EH (cell line): Measurements from ENCODE around the gene SLC9A5.
A peak's percentile ranks its signal among the peaks of the same experiment; 100 is the strongest.

Experiments used
- DNase-seq: peaks from one replicate; pipeline ENCODE4 v3.0.0-alpha.2; 2015; ENCODE audit warnings: low read depth

The SLC9A5 gene

DNA sequence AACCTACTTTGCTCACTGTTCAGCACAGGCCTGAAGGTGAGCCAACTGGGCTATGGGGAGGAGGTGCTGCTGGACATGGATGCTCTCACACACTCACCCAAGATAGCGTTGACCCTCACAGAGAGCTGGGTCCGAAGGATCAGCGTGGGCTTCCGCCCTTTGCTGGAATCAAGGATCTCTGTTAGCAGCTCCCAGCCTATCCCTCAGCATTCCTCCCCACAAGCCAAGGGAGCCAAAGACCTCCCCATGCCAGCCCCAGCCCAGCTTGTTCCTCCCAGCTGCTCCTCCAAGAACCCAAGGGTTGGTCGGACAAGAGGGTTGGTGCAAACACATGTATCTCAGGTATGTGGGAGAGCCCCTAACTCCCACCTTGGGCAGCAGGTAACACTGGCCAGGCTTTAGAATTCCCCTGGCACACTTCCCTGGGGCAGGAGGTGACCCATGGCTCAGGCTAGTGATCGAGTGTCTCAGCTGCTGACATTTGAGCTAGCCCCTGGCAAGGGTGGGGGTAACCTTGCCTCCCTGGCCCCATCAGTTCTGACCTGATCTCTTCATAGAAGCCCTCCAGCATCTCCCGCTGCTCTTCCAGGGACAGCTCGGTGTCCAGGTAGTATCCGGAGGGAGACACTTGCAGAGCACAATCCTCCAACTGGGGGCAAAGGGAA, 9.8 kb upstream of the SLC9A5 start:
- no peak for DNase-seq

GRCh38 chr16:67240506-67240905, 8.3 kb upstream of the SLC9A5 start:
- DNase-seq: peak; percentile 74

DNA sequence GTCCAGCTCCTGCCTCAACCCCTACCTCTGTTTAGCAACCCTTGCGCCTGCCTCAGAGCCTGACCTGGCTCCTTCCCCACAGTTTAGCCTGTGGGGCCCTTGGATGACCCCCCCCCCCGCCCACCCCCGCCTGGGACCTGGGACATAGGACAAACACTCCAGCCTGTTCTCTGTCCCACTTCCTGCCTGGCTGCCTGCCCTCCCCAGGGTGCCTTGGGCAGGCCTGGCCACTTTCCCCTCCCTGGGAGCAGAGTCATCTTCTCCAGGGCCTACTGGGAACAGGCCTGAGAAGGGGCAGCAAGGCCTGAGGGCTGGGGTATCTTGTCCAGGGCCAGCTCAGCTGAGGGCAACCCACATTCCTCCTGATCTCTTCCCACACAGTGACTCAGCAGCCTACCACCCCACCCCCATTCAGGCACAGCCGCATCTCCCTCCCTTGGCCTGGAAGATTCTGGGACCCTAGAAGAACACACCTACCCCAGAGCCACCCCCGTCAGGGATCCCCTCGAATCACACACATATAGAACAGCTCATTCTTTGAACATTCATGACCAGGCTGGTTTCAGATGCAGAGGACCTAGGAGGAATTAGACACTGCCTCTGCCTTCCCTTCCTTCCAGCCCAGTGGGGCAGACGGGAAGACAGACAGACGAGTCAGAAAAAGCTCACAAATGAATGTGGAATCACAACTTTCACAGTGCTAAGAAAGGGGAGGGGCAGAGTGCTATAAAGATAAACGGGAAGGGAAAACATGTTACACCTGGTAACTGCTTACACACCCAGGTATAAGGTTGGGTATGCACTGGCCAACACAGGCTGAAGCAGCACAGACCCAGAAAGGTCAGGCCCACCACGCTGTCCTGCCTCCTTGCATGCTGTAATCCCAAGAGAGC, 7.5 kb upstream of the SLC9A5 start:
- DNase-seq: peak; percentile 98

DNA sequence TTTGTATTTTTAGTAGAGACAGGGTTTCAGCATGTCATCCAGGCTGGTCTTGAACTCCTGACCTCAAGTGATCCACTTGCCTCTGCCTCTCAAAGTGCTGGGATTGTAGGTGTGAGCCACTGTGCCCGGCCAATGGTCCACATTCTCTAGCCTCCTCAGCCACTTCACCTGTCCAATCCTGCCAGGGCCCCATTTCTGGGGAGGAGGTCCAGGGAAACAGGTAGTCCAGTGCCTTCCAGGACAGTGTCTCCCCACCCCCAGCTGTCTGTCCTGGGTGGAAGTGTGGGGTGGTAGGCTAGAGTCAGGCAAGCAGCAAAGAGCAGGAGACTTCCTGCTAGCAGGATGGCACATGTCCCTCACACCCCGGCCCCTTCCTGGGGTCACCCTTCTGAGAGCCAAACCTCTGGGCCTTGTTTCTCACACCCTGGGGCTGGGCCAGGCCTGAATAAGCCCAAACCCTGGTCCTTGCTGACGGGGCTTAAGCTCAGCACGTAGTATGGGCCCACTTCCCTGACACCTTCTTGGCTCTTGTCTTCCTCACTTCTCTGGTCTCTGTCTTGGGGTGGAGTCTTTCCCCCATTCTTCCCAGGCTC, 6.5 kb upstream of the SLC9A5 start:
- DNase-seq: no peak

- peak; percentile 27 for DNase-seq
Measured at GRCh38 chr16:67243481-67243880, 5.3 kb upstream of the SLC9A5 start.

DNA sequence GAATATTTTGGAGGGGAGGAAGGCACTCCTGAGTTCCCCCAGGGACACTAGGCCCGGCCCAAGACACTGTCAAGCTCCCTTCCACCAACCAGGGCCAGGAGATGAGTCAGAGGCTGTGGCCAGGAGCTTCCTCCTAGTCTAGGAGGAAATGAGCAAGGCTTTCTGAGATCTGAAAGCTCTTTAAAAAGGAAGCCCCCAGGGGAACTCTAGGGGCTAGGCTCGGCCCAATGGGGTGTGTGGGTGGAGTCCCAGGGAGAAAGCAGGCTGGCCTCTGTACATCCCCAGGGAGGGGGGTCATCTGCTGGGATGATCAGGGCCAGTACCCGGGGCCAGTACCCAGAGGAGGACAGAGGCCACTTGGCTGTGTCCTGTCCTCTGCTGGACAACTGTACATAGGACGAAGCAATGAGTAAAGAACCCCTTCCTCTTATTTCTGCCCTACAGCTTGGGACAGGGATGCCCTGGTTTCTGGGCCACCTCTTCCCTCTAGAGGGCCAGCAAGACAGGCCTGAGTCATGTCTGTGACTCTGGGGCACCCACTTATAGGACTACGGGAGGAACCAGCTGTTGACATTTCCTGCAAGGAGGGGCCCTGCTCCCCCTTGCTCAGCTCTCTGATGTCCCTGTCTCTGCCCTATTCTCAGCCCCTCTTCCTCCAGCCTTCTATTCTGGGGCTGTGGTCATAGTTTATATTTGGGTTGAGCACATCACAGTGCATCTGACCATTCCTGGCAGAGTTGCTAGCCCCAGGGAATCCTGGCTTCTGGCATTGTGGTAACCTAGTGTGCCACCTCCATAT, 4.2 kb upstream of the SLC9A5 start:
- DNase-seq: peak; percentile 97

- no peak for DNase-seq
Measured at GRCh38 chr16:67245186-67245585, 3.6 kb upstream of the SLC9A5 start.

DNA sequence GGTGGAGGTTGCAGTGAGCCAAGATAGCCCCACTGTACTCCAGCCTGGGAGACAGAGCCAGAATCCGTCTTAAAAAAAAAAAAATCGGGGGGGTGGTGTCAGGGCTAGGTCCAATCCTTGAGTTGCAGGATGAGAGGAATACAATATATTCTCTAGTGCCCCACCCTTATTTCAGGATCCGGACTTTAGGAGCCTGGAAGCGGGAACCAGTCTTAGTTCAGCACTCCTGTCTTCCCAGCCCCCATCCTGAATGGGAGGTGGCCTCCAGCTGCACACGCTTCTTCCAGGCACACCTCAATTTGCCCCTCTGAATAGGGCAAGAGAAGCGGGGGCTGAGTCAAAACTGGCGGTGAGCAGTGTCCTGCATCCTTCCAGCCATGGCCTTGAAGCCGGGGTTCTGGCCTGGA, 3.1 kb upstream of the SLC9A5 start:
- DNase-seq: no peak

DNA sequence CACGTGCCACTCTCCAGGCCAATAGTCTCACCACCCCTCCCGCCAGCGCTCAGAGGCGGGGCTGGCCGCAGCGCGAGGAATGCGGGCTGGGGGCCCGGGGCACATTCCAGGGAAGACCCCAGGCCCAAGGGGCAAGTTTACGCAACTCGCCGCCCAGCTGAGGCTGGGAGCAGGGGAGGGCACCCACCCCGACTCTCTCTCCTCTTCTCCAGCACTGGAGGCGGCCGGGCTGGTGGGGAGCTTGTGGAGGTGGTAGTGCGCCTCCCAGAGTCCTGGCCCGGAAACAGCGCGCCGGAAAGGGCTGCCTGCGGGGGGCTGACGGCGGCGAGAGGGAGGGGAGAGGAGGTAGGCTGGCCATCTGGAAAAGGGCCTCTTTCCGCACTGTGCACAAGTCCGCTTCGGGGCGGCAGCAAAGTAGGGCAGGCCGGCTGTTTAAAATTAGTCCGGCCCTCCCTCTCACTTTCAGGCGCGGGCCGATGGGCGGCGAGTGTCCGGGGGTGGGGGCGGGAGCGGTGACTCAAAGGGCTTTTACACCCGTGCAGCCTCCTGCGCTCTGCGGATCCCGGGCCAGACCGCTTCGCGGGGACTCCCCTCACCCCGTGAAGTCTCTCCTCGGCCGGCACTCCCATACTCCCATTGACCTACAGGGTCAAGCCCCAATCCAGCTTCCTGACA, 2.6 kb upstream of the SLC9A5 start:
- peak; percentile 93 for DNase-seq

GRCh38 chr16:67246756-67247191, 2.0 kb upstream of the SLC9A5 start:
- DNase-seq: no peak

- DNase-seq: peak; percentile 96
Measured at GRCh38 chr16:67247192-67248072, 1.3 kb upstream of the SLC9A5 start, which contains the start of gene FHOD1. Gene FHOD1 (minus strand): TSS chr16:67247481. CDS start chr16:67247410, 71 bp downstream.

GRCh38 chr16:67248073-67248400, 742 bp upstream of the SLC9A5 start:
- no peak for DNase-seq

DNA sequence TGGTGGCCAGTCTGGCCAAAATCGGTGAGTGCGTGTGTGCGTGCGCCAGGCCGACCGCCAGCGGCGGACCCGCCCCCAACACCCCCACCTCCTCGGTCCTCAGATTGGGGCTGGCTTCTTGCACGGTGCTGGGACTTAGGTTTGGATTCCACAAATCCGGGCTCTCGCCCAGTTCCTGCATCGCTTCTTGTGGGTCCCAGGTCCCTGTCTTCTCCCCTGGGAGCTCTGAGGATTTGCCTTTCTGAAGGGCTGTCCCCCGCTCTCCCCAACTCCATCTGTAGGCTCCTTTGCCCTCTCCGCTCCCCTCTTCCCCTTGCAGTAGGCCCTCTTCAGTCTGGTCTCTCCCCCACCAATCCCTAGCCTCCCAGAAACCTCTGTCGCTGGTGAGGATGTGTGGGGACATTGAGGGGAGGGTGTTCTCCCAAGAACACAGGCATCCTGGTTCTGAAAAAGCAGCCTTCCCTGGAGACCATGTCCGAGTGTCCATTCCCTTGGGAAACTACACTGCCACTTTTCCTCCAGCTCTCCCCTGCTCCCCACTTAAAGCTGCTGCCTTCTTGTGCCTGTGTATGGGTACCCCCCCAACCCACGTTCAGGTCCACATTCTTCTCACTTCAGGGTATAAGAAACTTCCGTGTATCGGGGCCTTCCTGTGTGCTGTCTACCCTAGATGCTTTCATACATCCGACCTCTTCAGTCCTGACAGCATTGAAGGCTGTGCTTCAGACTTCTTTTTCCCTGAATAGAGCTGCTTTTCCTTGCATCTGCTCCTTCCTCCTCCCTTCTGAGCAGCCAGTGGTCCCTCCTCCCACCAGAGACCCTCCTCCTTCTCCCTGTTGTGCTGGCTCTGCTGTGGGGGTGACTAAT, 632 bp downstream of the SLC9A5 start:
- peak; percentile 29 for DNase-seq

DNA sequence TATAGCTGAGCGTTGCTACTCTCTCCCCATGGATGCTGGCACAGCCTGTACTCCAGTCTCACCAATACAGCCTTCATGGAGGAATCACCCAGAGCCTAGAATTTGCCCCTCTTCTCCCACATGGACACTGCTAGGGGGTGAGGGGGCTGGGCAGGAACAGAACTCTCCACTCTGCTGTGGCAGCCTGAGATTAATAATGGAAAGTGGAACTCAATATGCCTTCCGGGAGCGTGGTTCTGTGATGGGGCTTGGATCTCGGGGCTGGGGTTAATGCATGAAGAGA, 1.2 kb downstream of the SLC9A5 start:
- DNase-seq: no peak

- DNase-seq: no peak
Measured at GRCh38 chr16:67252609-67253497, 4.1 kb downstream of the SLC9A5 start.

- no peak for DNase-seq
Measured at GRCh38 chr16:67254801-67255552, 6.2 kb downstream of the SLC9A5 start.

DNA sequence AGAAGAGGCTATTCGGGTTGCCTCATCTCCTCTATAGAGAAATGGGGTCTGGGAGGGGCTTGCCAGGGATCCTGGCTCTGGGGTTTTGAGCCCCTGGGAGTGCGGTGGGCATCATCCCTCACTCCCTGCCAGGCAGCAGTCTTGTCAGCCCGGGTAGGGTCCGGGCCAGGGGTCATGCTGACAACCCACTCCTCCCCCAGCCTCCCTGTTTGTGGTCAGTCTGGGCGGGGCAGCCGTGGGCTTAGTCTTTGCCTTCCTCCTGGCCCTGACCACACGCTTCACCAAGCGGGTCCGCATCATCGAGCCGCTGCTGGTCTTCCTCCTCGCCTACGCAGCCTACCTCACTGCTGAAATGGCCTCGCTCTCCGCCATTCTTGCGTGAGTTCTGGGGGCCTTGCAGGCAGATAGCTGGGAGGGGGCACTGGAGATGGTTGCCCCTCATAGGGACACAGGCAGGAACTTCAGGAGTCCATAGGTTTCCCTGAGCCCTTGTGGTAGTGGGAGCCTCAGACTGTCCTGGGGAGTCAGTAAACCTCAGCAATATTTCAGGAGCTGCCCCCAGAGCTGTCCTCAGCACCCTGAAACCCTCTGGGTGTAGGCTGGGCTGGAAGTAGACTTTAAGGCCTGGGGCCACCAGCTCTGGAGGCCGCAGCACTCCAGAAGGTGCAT, 6.9 kb downstream of the SLC9A5 start:
- no peak for DNase-seq
